ENCODE data around the gene STIM2.
"Not testable (repeated sequence)": the region's sequence is repeated elsewhere in the genome, so short reads cannot be mapped to it uniquely, and the experiment has no call there.

Gene STIM2

DNA sequence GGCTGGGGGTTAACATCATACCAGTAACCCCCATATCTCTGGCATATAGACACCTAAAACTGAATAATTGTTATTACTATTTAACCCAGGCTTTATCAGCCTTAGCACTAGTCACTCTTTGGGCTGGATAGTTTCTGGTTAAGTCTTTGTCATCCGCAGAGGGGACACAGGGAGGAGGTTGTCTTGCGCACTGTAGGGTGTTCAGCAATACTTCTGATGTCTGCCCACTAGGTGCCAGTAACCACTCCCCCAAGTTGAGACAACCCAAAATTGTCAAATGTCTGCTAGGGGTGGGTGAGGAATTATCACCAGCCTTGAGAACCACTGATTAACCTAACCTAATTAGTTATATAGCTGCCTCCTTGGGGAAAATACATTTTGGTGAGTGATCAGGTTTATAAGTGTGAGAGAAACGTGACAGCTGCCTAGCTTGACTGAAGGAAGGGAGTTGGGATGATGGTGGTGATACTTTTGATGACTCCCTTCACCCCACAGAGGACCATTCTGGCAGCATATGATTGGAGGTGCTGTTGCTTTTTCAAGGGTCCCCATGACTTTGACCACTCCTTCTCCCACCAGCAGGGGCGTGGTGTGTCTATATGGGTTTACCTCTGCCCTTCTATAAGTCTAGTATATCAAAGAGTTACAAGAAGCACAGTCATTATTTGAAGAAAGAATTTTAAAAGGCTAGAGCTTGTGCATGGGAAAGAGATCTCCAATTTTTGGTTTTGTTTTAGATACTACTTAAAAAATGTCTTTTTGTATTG lies 140.9 kb downstream of the STIM2 start:
- DNase-seq (ENCODE audit: low read depth in 2 of 2) = no peak

DNA sequence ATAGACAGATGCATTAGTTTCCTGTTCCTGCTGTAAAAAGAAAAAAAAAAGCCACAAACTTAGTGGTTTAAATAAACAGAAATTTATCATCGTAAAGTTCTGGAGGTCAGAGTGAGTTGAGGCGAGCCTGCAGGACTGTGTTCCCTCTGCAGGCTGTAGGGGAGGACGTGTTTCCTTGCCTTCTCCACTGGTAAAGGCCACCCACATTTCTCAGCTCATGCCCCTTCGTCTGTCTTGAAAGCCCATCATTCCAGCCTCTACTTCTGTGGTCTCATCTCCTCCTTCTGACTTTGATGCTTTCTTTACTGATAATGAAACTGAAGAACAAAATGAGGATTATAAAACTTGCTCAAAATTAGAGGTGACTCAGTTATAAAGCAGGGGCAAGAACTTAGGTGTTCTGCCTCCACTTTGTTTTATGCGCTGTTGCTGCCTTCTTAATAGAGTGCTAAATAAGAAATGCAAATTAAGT lies 143.0 kb downstream of the STIM2 start:
- no peak for DNase-seq (ENCODE audit: low read depth in 2 of 2)

DNA sequence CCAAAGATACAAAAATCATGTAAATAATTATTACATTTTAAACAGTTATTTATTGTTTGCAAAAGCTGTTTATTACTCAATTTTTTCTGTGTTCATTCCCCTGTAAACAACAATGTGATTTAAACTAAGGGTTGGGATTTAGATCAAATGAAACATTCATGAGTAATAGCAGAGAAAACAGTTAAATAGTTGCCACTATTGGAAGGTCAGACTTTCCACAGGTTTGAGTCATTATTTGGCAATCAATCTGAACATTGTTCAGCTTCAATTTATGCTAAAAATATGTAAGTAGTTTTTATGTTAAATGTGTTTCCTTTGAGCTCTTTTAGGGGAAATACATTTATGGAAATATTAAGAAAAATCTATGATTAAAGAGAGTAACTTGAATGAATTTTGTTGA lies 144.9 kb downstream of the STIM2 start:
- peak; percentile 44 to 49 for DNase-seq (ENCODE audit: low read depth in 2 of 2)

DNA sequence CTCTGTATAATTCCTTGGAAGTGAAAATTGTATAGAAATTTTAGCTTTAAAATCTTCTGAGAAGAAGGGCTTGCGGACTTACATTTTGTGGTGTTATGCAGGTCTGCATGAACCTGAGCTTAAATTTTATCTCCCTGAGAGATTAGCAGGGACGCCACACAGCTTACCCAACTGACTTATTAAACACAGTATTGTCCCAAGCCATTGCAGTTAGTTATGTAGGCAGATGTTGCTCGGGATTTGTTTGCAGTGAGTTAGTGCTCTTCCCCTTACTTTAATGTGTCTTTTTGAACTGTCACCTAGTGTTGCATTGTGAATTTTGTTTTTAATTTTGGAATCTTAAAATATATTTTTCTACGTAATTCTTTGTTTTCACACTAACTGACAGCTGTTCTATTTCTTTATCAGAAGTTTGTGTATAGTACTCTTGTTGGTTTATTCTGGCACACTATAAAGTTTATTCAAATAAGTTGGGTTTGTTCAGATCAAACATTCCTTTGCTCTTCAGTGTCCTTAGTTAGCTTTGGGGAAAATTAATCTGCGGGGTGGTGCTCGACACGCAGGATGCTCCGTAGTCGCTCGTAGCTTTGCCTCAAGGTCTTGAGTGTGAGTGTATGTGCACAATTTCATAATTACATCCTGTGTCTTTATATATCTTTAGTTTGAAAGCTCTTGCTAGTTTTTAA lies 145.4 kb downstream of the STIM2 start:
- no peak for DNase-seq (ENCODE audit: low read depth in 2 of 2)

DNA sequence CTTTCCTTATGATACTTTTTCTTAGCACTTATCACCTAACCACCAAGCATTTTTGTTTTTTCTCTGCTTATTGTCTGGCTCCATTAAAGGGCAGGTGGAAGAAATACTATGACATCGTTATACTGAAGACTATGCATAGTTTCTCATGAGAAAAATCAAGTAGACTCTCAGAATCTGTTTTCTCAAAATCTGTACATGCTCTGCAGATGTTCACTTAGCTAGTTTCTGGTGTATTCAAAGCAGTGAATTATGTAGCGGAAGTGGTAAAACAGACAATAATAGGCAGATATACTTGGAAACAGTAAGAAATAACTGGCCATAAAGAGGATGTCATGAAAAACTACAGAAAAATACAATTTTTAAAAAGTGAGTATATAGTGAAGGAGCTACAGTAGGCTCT lies 146.0 kb downstream of the STIM2 start:
- DNase-seq (ENCODE audit: low read depth in 2 of 2) = no peak

DNA sequence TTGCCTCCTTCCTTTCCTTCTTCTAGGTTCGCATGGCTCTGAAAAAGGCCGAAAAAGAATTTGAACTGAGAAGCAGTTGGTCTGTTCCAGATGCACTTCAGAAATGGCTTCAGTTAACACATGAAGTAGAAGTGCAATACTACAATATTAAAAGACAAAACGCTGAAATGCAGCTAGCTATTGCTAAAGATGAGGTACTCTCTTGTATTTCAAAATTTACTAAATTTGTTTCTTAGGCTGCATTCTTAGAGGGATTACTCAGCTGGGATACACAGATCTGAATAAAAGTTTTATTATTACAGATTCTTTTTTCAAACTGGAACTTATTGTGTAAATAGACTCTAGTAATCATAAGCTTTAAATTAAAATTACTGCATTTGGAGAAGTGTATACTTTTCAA lies 146.9 kb downstream of the STIM2 start:
- DNase-seq (ENCODE audit: low read depth in 2 of 2) = no peak

DNA sequence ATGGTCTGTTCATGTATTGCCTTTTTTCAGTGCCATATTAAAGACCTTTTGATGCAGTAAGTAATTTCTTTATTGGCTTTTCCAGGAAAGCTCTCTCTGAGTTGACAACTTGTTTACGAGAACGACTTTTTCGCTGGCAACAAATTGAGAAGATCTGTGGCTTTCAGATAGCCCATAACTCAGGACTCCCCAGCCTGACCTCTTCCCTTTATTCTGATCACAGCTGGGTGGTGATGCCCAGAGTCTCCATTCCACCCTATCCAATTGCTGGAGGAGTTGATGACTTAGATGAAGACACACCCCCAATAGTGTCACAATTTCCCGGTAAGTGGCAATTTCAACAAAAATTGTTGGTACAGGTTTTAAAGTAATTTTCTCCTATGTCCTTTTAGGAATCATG lies 148.0 kb downstream of the STIM2 start:
- DNase-seq (ENCODE audit: low read depth in 2 of 2) = no peak

DNA sequence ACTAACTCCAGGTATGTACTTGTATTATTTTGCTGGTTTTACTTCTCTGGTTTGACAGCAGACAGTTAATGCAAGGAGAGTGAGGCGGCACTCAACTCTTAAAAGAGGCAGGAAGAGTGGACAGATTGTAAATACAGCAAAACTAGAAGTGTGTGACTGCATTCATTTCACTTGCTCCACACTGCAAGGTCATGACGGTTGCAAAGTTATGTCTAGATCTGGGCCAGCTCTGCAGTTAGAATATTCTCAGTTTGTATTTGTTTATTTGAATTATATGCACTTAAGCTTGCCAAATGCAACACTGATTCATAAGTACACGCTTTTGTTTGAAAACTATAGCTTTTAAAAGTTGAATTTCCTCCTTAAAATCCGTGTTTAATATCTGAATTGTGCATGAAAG lies 148.9 kb downstream of the STIM2 start:
- DNase-seq (ENCODE audit: low read depth in 2 of 2) = no peak

DNA sequence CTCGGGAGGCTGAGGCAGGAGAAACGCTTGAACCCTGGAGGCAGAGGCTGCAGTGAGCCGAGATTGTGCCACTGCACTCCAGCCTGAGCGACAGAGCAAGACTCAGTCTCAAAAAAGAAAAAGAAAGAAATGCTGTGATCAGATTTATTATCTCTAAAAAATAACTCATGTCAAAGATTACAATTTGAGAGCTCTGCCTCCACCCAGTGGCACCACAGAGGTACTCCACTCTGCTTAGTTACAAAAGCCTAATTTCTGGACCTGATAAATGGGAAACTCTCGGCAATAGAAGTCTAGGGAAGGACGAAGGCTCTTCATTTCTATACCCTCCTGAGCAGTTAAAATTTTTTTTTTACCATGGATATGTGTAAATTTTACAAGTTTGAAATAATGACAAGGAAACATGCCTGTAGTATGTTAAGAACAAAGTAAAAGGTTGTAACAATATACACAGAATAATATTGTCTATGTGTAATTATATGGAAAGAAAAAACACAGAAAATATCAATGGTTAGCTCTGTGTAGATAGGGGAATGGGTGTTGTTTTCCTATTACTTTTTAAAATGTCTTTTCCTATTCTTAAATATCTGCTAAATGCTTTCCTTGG lies 149.8 kb downstream of the STIM2 start:
- peak in 1 of 2 experiments; percentile 23 for DNase-seq (ENCODE audit: low read depth in 2 of 2)

DNA sequence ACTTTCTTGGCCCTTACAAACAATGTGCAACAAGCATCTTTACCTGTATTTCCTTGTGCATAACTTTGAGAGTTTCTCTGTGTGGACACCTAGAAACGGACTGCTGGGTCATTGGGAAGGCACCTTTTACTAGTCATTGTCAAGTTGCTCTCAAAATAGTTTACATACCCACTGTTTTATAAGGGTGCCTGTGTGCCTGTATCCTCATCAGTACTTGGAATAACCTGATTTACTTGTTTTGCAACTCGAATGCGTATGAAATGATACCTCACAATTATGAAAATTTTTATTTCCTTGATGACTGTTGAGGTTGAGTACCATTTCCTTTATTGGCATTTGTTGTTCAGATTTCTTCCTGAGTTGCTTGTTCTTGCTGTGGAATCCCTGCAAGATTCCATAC lies 150.8 kb downstream of the STIM2 start:
- no peak for DNase-seq (ENCODE audit: low read depth in 2 of 2)

DNA sequence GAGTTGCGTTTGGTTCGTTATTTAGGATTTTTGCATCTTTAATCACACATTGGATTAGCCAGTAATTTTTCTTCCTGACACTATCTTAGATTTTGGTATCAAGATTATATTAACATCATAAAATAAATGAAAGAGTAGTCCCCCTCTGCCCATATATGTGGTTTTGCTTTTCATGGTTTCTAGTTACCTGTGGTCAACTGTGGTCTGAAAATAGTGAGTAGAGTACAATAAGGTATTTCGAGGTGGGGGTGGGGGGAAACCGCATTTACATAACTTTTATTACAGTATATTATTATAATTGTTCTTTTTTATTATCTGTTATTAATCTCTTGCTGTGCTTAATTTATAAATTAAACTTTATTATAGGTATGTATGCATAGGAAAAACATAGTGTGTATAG lies 152.4 kb downstream of the STIM2 start:
- DNase-seq (ENCODE audit: low read depth in 2 of 2) = no peak

DNA sequence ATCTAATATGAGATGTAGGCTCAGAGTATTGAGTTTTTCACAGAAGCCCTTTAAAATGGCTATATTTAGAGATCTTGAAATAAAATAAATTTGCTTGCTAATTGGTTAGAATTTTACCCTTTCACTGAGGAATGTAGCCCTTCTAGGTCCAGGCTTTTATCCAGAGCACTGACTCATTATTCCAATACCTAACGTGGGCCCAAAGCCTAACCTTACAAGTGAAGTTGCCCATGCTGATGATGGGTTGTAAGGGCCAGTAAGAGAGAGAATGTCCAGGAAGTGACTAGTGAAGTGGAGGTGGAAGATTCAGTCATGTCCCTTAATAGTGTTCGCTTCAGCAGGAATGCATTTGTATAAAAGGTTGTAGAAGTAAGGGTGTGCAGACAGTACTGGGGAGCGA lies 155.9 kb downstream of the STIM2 start:
- DNase-seq (ENCODE audit: low read depth in 2 of 2) = no peak

DNA sequence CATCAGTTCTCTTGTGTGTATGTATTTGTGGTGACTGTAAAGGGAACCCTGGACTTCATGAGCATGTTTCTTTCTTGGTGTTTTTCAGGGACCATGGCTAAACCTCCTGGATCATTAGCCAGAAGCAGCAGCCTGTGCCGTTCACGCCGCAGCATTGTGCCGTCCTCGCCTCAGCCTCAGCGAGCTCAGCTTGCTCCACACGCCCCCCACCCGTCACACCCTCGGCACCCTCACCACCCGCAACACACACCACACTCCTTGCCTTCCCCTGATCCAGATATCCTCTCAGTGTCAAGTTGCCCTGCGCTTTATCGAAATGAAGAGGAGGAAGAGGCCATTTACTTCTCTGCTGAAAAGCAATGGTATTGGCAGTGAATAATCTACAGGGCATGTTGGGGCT lies 157.0 kb downstream of the STIM2 start:
- DNase-seq (ENCODE audit: low read depth in 2 of 2) = no peak

DNA sequence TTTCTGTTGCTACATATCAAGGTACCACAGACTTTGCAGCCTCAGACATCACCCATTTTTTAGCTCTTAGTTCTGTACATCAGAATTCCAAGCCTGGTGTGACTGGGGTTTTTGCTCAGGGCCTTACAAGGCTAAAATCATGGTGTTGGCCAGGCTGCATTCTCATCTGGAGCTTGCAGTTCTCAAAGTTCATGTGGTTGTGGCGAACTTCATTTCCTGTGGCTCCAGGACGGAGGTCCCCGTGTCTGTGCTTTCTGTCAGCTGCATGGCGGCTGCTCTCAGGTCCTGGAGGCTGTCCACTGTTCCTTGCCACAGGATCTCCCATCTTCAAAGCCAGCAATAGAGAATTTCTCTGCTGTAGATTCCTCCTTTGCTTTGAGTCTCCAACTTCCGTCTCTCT lies 157.4 kb downstream of the STIM2 start:
- DNase-seq (ENCODE audit: low read depth in 2 of 2) = no peak

DNA sequence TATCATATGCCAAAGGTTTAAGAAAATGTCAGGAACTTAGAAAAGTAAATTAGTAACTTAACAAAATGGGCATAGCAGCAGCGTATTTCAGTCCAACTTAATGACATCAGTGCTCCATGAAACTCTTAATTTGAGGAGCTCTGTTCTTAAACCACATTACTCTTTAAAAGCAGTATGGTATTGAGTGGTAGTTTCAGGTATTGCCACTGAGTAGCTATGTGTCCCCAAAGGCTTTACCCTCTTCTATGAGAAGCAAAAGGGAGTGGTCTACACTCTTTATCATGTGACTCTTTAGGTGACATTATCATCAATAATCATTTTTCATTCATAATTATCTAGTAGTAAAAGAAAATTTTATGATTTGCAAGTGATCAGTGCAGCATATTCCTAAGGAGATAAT lies 158.3 kb downstream of the STIM2 start:
- DNase-seq (ENCODE audit: low read depth in 2 of 2) = no peak

DNA sequence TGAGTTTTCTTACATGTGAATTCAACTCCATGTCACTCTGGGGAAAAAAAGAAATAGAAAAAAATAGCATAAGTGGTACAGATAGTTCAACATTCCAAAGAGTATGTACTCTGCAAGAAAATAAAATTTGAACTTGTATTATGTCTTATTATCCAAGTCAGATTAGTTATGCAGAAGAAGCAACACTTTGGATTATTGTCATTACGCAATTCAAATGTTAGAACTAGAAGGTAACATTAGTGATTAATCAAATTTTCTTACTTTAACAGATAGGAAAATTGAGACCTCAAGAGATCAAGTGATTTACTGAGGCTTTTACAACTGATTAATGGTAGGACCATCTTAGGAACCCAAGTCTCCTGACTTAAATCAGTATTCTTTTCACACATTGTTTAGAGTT lies 159.1 kb downstream of the STIM2 start:
- no peak for DNase-seq (ENCODE audit: low read depth in 2 of 2)

DNA sequence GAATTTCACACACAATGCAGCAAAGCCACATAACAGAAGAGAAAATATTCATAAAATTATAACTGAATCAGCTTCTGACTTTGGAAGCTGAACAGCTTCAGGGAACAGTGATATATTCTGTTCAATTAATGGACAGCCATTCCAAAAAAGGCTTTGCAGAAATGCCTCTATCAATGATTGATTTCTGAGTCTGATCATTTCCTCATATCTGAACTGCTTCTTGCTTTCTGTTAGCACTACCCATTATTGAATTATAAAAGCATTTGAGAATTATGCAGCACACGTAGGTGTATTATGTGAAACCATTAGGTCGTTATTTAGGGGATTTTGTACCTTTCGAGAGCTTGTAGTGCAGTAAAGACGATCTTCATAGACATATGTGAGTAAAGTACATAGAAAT lies 159.6 kb downstream of the STIM2 start:
- DNase-seq (ENCODE audit: low read depth in 2 of 2) = no peak

DNA sequence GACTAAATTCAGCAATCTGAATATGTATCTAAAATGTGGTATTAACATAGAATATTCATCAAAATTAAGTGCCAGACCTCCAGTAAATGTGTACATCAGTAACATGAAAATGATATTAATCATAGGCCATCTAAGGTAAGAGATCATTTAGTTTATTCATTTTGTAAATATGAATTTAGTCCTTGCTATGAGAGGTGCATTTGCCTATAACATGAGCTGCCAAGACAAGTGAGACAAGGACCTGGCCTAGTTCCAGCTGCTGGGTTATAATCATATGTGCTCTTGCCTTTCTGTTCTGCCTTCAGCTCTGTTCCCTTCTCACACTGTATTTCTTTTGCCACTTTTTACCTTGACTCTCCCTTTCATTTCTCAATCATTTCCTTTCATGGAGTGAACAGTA lies 160.0 kb downstream of the STIM2 start:
- no peak for DNase-seq (ENCODE audit: low read depth in 2 of 2)

DNA sequence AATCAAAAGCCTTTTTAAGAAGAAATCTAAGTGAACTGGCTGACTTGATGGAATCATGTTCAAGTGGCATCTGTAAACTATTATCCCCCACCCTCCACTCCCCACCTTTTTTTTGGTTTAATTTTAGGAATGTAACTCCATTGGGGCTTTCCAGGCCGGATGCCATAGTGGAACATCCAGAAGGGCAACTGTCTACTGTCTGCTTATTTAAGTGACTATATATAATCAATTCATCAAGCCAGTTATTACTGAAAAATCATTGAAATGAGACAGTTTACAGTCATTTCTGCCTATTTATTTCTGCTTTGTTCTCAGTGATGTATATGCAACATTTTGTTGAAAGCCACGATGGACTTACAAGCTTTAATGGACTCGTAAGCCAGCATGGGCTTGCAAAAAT lies 162.3 kb downstream of the STIM2 start:
- no peak for DNase-seq (ENCODE audit: low read depth in 2 of 2)

DNA sequence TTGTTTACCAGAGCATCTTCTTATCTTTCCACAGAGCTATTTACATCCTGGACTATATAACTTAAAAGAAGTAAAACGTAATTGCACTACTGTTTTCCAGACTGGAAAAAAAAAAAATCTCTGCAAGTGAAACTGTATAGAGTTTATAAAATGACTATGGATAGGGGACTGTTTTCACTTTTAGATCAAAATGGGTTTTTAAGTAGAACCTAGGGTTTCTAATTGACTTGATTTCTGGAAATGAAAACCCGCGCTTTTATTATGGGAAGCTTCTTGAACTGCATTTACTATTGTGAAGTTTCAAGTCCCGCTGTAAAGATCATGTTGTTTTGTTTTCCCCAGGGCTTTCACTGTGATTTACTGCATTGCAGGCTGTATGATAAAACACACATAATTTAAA lies 162.7 kb downstream of the STIM2 start:
- DNase-seq (ENCODE audit: low read depth in 2 of 2) = no peak

DNA sequence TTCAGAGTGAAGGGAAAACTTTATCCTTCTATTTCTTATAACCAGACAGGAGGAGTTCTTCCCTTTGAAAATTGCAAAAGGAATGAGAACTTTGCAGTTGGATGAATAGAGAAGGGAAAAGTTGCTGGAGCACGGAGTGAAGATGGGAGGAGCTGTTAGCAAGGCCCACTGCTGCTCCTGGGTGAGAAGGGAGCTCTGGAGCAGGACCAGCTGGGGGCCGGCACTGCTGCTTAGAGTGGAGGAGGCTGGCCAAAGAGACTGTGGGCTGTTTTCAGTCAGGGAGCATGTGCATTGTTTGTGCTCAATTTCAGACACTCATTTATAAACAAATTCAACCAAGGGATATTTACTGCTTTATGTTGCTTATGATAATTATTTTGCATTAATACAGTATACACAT lies 164.2 kb downstream of the STIM2 start:
- DNase-seq (ENCODE audit: low read depth in 2 of 2) = no peak

DNA sequence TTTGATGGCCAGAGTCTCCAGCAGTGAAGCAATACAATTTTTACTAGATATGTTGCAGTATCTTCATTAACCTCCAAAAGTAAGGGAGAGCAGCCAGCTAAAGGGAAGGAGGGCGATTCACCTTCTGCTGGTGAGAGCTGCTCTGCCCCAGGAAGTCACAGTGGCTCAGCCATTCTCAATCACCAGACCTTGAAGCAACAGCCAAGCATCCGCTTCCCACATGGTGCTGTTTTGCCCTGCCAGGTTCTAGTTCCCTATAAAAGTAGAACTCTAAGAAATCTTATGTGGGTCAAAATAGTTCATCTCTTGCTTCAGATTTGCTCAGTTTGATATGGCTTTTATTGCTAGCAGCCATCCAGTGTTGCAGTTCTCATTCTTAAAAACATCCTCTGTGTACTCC lies 166.8 kb downstream of the STIM2 start:
- no peak for DNase-seq (ENCODE audit: low read depth in 2 of 2)

DNA sequence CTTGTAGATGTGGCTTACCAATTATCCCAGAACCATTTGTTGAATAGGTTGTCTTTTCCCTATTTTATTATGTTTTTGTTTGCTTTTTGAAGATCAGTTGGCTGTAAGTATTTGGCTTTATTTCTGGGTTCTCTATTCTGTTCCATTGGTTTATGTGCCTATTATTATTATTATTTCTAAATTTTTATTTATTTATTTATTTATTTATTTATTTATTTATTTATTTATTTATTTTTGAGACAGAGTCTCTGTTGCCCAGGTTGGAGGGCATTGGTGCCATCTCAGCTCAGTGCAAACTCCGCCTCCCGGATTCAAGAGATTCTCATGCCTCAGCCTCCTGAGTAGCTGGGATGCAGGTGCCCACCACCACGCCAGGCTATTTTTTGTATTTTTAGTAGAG lies 174.5 kb downstream of the STIM2 start:
- not testable (repeated sequence) for DNase-seq (ENCODE audit: low read depth in 2 of 2)
